Prostate gland (tissue), 2 donors: Measurements from ENCODE around the gene SRD5A2. TPM values are rescaled to one million over a fixed set of nuclear protein-coding genes. Genes with fewer than 3 reads are reported as not detected.

Experiments used
- DNase-seq: peaks from one replicate; pipeline ENCODE4 v3.0.0-alpha.2; 2019; ENCODE audit warnings: low spot score
- H3K27ac ChIP-seq, 2 donors: fragments of 200-600 bp; sonication (generic); 2 replicates each; pipeline ENCODE4 v1.5.1; 2017 to 2019
- H3K27me3 ChIP-seq: fragments of 200-600 bp; sonication (generic); replicated peaks from 2 replicates; pipeline ENCODE4 v1.5.1; 2019; ENCODE audit not compliant: insufficient read depth
- H3K36me3 ChIP-seq, 2 donors: fragments of 200-600 bp; sonication (generic); 1 replicate in 1 of 2; 2 replicates in 1 of 2; pipeline versions ENCODE4 v1.5.1 to v1.8.1; 2017 to 2019
- H3K4me1 ChIP-seq: fragments of 200-600 bp; sonication (generic); replicated peaks from 2 replicates; pipeline ENCODE4 v1.5.1; 2019
- H3K4me3 ChIP-seq, 2 donors: fragments of 200-600 bp; sonication (generic); 2 replicates each; pipeline ENCODE4 v1.5.1; 2017 to 2019
- H3K9me3 ChIP-seq: fragments of 200-600 bp; sonication (generic); 2 replicates; pipeline ENCODE4 v1.5.1; 2017
- POLR2A ChIP-seq: fragments of 450-650 bp; IDR thresholded peaks from one replicate; pipeline ENCODE4 v1.6.1; 2016; ENCODE audit warnings: antibody characterized with exemption, mild to moderate bottlenecking
- POLR2AphosphoS5 ChIP-seq: sonication (generic); formaldehyde crosslinking; IDR thresholded peaks from one replicate; pipeline ENCODE4 v1.6.1; 2017; ENCODE audit warnings: antibody characterized with exemption
- WGBS: methylation state at CpG from one replicate; pipeline ENCODE4 v1.1.5; 2018; 5-methylcytosine and 5-hydroxymethylcytosine counted together
- intact Hi-C: fragments of 100-400 bp; cut with DNase I; formaldehyde crosslinking; loops from one replicate; pipeline ENCODE4 v1.14.2; 2022
- total RNA-seq, 2 donors: library from RNA; depleted of rRNA; stranded (reverse); fragments of >200 nt; gene quantifications; one replicate each; pipeline ENCODE4 v1.1.0, GENCODE V29; 2016
- TF ChIP-seq, protein P1 (sequence below), 4 experiments: fragments of 200-600 bp in 2 of 4; fragments of 450-650 bp in 2 of 4; sonication (generic) in 2 of 4; IDR thresholded peaks; 1 replicate in 3 of 4; 2 replicates in 1 of 4; pipeline ENCODE4 v1.5.1; 2016 to 2019; ENCODE audit warnings: antibody characterized with exemption in 4 of 4, mild to moderate bottlenecking in 2 of 4, moderate library complexity in 2 of 4

The SRD5A2 gene
- total RNA-seq, 2 donors from 2014 or later: 5.0 to 8.5 TPM

DNA sequence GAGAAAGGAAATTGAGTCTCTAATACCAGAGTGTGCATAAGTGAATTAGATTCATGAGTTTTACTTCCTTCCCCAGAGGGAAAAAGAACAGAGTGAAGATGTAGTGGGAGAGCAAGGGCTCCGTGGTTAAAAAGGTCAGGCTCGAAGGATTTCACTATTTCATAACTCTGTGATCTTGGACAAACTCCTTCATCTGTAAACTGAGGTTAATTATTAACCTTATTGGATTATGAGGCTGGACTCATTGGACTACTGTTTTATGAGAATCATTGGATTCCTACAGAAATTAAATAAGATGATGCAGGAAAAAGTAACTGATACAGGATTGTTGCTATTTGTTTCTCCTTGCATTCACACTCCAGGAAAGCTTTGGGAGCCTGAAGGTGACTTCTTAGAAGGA, 45.0 kb downstream of the SRD5A2 start:
- Histone ChIP-seq H3K9me3 (no peaks in the 10 kb centered on the region), H3K4me1 (no peaks in the 10 kb centered on the region), H3K4me3 (no peak overlapping the region), H3K27ac (no peak overlapping the region), H3K27me3 (no peaks in the 10 kb centered on the region), H3K36me3 (no peaks in the 10 kb centered on the region)
- DNase-seq: no peak
- TF ChIP-seq, protein P1, sequence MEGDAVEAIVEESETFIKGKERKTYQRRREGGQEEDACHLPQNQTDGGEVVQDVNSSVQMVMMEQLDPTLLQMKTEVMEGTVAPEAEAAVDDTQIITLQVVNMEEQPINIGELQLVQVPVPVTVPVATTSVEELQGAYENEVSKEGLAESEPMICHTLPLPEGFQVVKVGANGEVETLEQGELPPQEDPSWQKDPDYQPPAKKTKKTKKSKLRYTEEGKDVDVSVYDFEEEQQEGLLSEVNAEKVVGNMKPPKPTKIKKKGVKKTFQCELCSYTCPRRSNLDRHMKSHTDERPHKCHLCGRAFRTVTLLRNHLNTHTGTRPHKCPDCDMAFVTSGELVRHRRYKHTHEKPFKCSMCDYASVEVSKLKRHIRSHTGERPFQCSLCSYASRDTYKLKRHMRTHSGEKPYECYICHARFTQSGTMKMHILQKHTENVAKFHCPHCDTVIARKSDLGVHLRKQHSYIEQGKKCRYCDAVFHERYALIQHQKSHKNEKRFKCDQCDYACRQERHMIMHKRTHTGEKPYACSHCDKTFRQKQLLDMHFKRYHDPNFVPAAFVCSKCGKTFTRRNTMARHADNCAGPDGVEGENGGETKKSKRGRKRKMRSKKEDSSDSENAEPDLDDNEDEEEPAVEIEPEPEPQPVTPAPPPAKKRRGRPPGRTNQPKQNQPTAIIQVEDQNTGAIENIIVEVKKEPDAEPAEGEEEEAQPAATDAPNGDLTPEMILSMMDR (IDR thresholded peaks at IDR 0.05): no peak
- TF ChIP-seq POLR2AphosphoS5 (no peak), POLR2A (no peak)
- WGBS: 36% methylated on average over 2 of the region's 2 CpGs
- intact Hi-C loops: no loop called here

DNA sequence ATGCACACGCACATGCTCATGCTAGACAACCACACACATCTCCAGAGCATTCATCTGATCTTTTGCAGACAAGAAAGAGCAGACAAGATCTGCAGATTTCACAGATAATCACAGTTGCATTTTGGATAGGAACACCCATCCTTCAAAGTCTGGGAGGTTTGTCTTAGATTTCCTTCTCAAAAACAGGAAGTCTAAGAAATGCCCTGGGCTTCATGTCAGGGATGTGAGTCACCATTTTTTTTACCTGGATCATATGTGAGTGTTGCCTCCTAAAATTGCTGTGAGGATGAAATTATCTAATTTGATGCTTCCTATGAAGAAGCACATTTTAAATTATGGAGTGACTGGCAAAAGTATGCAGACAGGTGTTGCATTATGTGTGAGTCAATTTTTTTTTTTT, 46.1 kb downstream of the SRD5A2 start:
- H3K4me3 ChIP-seq: no peak overlapping the region
- no peaks in the 10 kb centered on the region for H3K36me3 ChIP-seq
- H3K27me3 ChIP-seq: no peaks in the 10 kb centered on the region
- TF ChIP-seq, protein P1 (IDR thresholded peaks at IDR 0.05): no peak
- TF ChIP-seq POLR2AphosphoS5: no peak
- TF ChIP-seq POLR2A: no peak
- no peak for DNase-seq
- 97% methylated on average over 1 of the region's 1 CpG for WGBS
- H3K9me3 ChIP-seq: no peaks in the 10 kb centered on the region
- intact Hi-C loops: no loop called here
- H3K27ac ChIP-seq: no peak overlapping the region
- no peaks in the 10 kb centered on the region for H3K4me1 ChIP-seq

GRCh38 chr2:31533036-31533435, 47.7 kb downstream of the SRD5A2 start:
- Histone ChIP-seq H3K4me3 (no peak overlapping the region), H3K36me3 (no peaks in the 10 kb centered on the region), H3K27ac (no peak overlapping the region), H3K27me3 (no peaks in the 10 kb centered on the region), H3K4me1 (no peaks in the 10 kb centered on the region), H3K9me3 (no peaks in the 10 kb centered on the region)
- intact Hi-C loops: no loop called here
- 100% methylated on average over 1 of the region's 1 CpG for WGBS
- no peak for TF ChIP-seq POLR2AphosphoS5
- TF ChIP-seq, protein P1 (IDR thresholded peaks at IDR 0.05): no peak
- TF ChIP-seq POLR2A: no peak
- DNase-seq: no peak

GRCh38 chr2:31531101-31531500, 49.6 kb downstream of the SRD5A2 start:
- H3K36me3 ChIP-seq: no peaks in the 10 kb centered on the region
- H3K9me3 ChIP-seq: no peaks in the 10 kb centered on the region
- intact Hi-C loops: no loop called here
- H3K27ac ChIP-seq: no peak overlapping the region
- TF ChIP-seq POLR2A (no peak), POLR2AphosphoS5 (no peak)
- TF ChIP-seq, protein P1 (IDR thresholded peaks at IDR 0.05): no peak
- 93% methylated on average over 5 of the region's 5 CpGs for WGBS
- H3K27me3 ChIP-seq: no peaks in the 10 kb centered on the region
- no peak for DNase-seq
- H3K4me1 ChIP-seq: no peaks in the 10 kb centered on the region
- H3K4me3 ChIP-seq: no peak overlapping the region

- Histone ChIP-seq H3K4me1 (no peaks in the 10 kb centered on the region), H3K27ac (no peak overlapping the region), H3K4me3 (no peak overlapping the region), H3K36me3 (no peaks in the 10 kb centered on the region), H3K9me3 (no peaks in the 10 kb centered on the region), H3K27me3 (no peaks in the 10 kb centered on the region)
- no peak for DNase-seq
- 59% methylated on average over 8 of the region's 8 CpGs for WGBS
- intact Hi-C loops: loop anchor here (5.0 to 10.0 kb wide), 2 partner anchors 53 to 114 kb away; partner anchors contain the start of genes SRD5A2 and XDH
- TF ChIP-seq POLR2A: no peak
- no peak for TF ChIP-seq POLR2AphosphoS5
- TF ChIP-seq, protein P1 (IDR thresholded peaks at IDR 0.05): no peak
These were observed 51.5 kb downstream of the SRD5A2 start for GRCh38 chr2:31529256-31529655.
